A549 (cell line): ENCODE results near the gene WDR18.

Experiments used
- MYC ChIP-seq: IDR thresholded peaks from 2 replicates; pipeline ENCODE4 v1.6.1; 2012; ENCODE audit warnings: mild to moderate bottlenecking, inconsistent platforms, low read length, improper control_type of control experiment, borderline replicate concordance
- ZFP36 ChIP-seq: fragments of 450-650 bp; IDR thresholded peaks from 2 replicates; pipeline ENCODE4 v1.6.1; 2014; ENCODE audit warnings: borderline replicate concordance; ENCODE audit not compliant: partially characterized antibody
- TF ChIP-seq, protein P1 (sequence below): fragments of >200 bp; sonication (Bioruptor Twin); formaldehyde crosslinking; IDR thresholded peaks from 3 replicates; pipeline ENCODE4 v1.5.1; 2016

DNA sequence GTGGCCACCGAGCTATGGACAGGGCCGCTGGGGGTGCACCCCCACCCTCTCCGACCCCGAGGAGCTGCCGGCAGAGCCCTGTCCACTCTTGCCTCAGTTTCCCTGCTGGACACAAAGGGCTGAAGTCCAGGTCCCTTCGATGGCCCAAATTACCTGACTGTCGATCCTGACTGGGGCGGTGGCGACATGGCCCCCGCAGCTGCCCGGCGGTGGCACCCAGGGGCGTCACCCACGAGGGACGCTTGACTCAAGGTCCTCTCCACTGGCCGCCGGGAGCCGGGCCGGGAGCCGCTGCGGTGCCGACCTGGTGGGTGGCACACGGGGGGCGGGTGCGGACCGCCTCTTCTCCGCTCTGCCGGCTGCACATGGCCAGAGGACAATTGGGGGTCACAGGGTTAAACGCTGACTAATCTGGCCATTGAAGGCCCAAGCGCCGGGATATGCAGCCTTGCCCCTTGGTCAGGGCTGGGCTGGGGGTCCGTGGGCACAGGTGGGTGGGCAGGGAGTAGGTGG, 42.0 kb upstream of the WDR18 start:
- no peak for TF ChIP-seq MYC
- no peak for TF ChIP-seq ZFP36
- TF ChIP-seq, protein P1, sequence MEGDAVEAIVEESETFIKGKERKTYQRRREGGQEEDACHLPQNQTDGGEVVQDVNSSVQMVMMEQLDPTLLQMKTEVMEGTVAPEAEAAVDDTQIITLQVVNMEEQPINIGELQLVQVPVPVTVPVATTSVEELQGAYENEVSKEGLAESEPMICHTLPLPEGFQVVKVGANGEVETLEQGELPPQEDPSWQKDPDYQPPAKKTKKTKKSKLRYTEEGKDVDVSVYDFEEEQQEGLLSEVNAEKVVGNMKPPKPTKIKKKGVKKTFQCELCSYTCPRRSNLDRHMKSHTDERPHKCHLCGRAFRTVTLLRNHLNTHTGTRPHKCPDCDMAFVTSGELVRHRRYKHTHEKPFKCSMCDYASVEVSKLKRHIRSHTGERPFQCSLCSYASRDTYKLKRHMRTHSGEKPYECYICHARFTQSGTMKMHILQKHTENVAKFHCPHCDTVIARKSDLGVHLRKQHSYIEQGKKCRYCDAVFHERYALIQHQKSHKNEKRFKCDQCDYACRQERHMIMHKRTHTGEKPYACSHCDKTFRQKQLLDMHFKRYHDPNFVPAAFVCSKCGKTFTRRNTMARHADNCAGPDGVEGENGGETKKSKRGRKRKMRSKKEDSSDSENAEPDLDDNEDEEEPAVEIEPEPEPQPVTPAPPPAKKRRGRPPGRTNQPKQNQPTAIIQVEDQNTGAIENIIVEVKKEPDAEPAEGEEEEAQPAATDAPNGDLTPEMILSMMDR = no peak
